Astrocyte (in vitro differentiated cells and primary cell): ENCODE data around the gene LEFTY1. TPM values are rescaled to one million over a fixed set of nuclear protein-coding genes. Genes with fewer than 3 reads are reported as not detected.
A peak's percentile ranks its signal among the peaks of the same experiment; 100 is the strongest.
"Not testable (repeated sequence)": the region's sequence is repeated elsewhere in the genome, so short reads cannot be mapped to it uniquely, and the experiment has no call there.

Experiments
- DNase-seq: peaks from one replicate; pipeline ENCODE4 v3.0.0-alpha.2; 2010; ENCODE audit warnings: low read depth
- FAIRE-seq: peaks from 2 replicates; lab custom pipeline; 2011; peaks lifted over from hg19 to GRCh38; lab: Jason Lieb, UNC
- H2AFZ ChIP-seq: 2 replicates; pipeline ENCODE4 v1.6.0; 2012; ENCODE audit warnings: low read depth, low read length, inconsistent platforms
- H3K27ac ChIP-seq: 2 replicates; pipeline ENCODE4 v1.5.1; 2011; ENCODE audit warnings: low read depth, low read length, inconsistent platforms
- H3K27me3 ChIP-seq: 2 replicates; pipeline ENCODE4 v1.6.0; 2011; ENCODE audit warnings: low read length, inconsistent platforms; ENCODE audit not compliant: insufficient read depth
- H3K36me3 ChIP-seq: 2 replicates; pipeline ENCODE4 v1.5.1; 2011; ENCODE audit warnings: low read length, inconsistent platforms; ENCODE audit not compliant: insufficient read depth
- H3K4me1 ChIP-seq: 2 replicates; pipeline ENCODE4 v1.5.1; 2011; ENCODE audit warnings: low read length, inconsistent platforms; ENCODE audit not compliant: insufficient read depth
- H3K4me2 ChIP-seq: 2 replicates; pipeline ENCODE4 v1.6.0; 2012; ENCODE audit warnings: low read length, inconsistent platforms
- H3K4me3 ChIP-seq: 2 replicates; pipeline ENCODE4 v1.5.1; 2011; ENCODE audit warnings: low read depth, mild to moderate bottlenecking, low read length, inconsistent platforms; ENCODE audit not compliant: insufficient read depth
- H3K79me2 ChIP-seq: 2 replicates; pipeline ENCODE4 v1.6.0; 2012; ENCODE audit warnings: mild to moderate bottlenecking, low read length, inconsistent platforms; ENCODE audit not compliant: insufficient read depth
- H3K9ac ChIP-seq: 2 replicates; pipeline ENCODE4 v1.6.0; 2012; ENCODE audit warnings: mild to moderate bottlenecking, low read length, inconsistent platforms
- H3K9me3 ChIP-seq: 2 replicates; pipeline ENCODE4 v1.5.1; 2012; ENCODE audit warnings: low read depth, mild to moderate bottlenecking, low read length, inconsistent platforms; ENCODE audit not compliant: insufficient read depth
- H4K20me1 ChIP-seq: 2 replicates; pipeline ENCODE4 v1.6.0; 2012; ENCODE audit warnings: low read length, inconsistent platforms; ENCODE audit not compliant: insufficient read depth
- H3K27ac Mint-ChIP-seq: one replicate; pipeline ENCODE4 v1.8.0; 2021; ENCODE audit warnings: mild to moderate bottlenecking, mixed read lengths; ENCODE audit not compliant: unreplicated experiment
- H3K27me3 Mint-ChIP-seq: one replicate; pipeline ENCODE4 v1.8.0; 2021; ENCODE audit warnings: low read depth, mixed read lengths; ENCODE audit not compliant: unreplicated experiment
- H3K36me3 Mint-ChIP-seq: one replicate; pipeline ENCODE4 v1.8.0; 2021; ENCODE audit warnings: low read depth, mixed read lengths; ENCODE audit not compliant: unreplicated experiment
- H3K4me1 Mint-ChIP-seq: one replicate; pipeline ENCODE4 v1.8.0; 2021; ENCODE audit warnings: low read depth, mixed read lengths; ENCODE audit not compliant: unreplicated experiment
- H3K4me3 Mint-ChIP-seq: one replicate; pipeline ENCODE4 v1.8.0; 2021; ENCODE audit warnings: mild to moderate bottlenecking, moderate library complexity, mixed read lengths; ENCODE audit not compliant: unreplicated experiment
- H3K9me3 Mint-ChIP-seq: one replicate; pipeline ENCODE4 v1.8.0; 2021; ENCODE audit warnings: mild to moderate bottlenecking, mixed read lengths; ENCODE audit not compliant: unreplicated experiment
- CTCF ChIP-seq: IDR thresholded peaks from 2 replicates; pipeline ENCODE4 v1.5.1; 2011; ENCODE audit warnings: low read depth, mild to moderate bottlenecking, inconsistent platforms, low read length, moderate library complexity; ENCODE audit not compliant: insufficient read depth
- EZH2 ChIP-seq: IDR thresholded peaks from 2 replicates; pipeline ENCODE4 v1.6.1; 2012; ENCODE audit warnings: mild to moderate bottlenecking, low read length, inconsistent platforms; ENCODE audit not compliant: insufficient read depth
- total RNA-seq: library from RNA; stranded (reverse); gene quantifications from 2 replicates; pipeline ENCODE4 v1.2.1, GENCODE V29; 2021

The LEFTY1 gene
- total RNA-seq, 1 donor from 2014 or later: 4.2 TPM

DNA sequence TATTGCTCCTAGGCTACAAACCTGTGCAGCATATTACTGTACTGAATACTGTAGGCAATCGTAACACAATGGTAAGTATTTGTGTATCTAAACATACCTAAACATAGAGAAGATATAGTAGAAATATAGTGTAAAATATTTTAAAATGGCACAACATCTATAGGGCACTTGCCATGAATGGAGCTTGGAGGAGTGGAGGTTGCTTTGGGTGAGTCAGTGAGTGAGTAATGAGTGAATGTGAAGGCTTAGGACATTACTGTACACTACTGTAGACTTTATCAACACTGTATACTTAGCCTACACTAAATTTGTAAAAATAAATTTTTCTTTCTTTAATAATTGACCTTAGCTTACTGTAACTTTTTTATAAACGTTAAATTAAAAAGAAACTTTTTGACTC lies 44.1 kb upstream of the LEFTY1 start:
- no peak for FAIRE-seq
- H3K9me3 ChIP-seq: no peaks in the 10 kb centered on the region
- no peaks in the 10 kb centered on the region for H3K27me3 ChIP-seq
- TF ChIP-seq CTCF: no peak
- TF ChIP-seq EZH2: no peak
- H3K79me2 ChIP-seq: no peaks in the 10 kb centered on the region
- no peaks in the 10 kb centered on the region for H4K20me1 ChIP-seq
- no peak overlapping the region for H3K4me3 ChIP-seq
- H3K4me3 Mint-ChIP-seq: no peak overlapping the region
- H3K4me1 Mint-ChIP-seq: no peaks in the 10 kb centered on the region
- H3K9ac ChIP-seq: no peak overlapping the region
- no peaks in the 10 kb centered on the region for H3K36me3 ChIP-seq
- no peaks in the 10 kb centered on the region for H3K4me1 ChIP-seq
- H3K36me3 Mint-ChIP-seq: no peaks in the 10 kb centered on the region
- H2AFZ ChIP-seq: no peak overlapping the region
- H3K9me3 Mint-ChIP-seq: no peaks in the 10 kb centered on the region
- DNase-seq: peak; percentile 57
- no peak overlapping the region for H3K4me2 ChIP-seq
- H3K27me3 Mint-ChIP-seq: peaks cover 2% of the 10 kb centered on the region
- H3K27ac Mint-ChIP-seq: no peak overlapping the region
- no peak overlapping the region for H3K27ac ChIP-seq

GRCh38 chr1:225931270-225932136 lies 42.6 kb upstream of the LEFTY1 start:
- Histone ChIP-seq H2AFZ (peak overlapping the region; percentile 39), H3K27me3 (no peaks in the 10 kb centered on the region), H3K79me2 (no peaks in the 10 kb centered on the region), H3K4me1 (no peaks in the 10 kb centered on the region), H3K9ac (no peak overlapping the region), H3K4me3 (no peak overlapping the region), H3K4me2 (no peak overlapping the region), H4K20me1 (no peaks in the 10 kb centered on the region), H3K36me3 (no peaks in the 10 kb centered on the region), H3K27ac (no peak overlapping the region), H3K9me3 (no peaks in the 10 kb centered on the region)
- H3K27me3 Mint-ChIP-seq: no peaks in the 10 kb centered on the region
- FAIRE-seq (no peak), DNase-seq (no peak)
- H3K4me3 Mint-ChIP-seq: no peak overlapping the region
- H3K4me1 Mint-ChIP-seq: no peaks in the 10 kb centered on the region
- H3K36me3 Mint-ChIP-seq: no peaks in the 10 kb centered on the region
- H3K27ac Mint-ChIP-seq: no peak overlapping the region
- no peaks in the 10 kb centered on the region for H3K9me3 Mint-ChIP-seq
- TF ChIP-seq CTCF: no peak
- no peak for TF ChIP-seq EZH2

DNA sequence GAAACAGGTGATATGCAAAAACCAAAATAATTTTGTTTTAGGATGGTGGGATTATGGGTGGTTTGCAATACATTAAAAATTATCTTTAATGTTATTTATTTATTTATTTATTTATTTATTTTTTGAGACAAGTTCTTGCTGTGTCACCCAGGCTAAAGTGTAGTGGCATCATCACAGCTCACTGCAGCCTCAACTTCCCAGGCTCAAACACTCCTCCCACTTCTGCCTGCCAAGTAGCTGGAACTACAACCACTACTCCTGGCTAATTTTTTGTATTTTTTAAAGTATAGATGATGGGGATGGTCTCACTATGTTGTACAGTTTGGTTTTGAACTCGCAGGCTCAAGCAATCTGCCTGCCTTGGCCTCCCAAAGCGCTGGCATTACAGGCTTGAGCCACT lies 41.6 kb upstream of the LEFTY1 start:
- H3K36me3 ChIP-seq: no peaks in the 10 kb centered on the region
- no peaks in the 10 kb centered on the region for H3K27me3 ChIP-seq
- no peaks in the 10 kb centered on the region for H4K20me1 ChIP-seq
- H3K27ac ChIP-seq: no peak overlapping the region
- H3K4me2 ChIP-seq: no peak overlapping the region
- H3K9me3 ChIP-seq: no peaks in the 10 kb centered on the region
- Mint-ChIP-seq H3K36me3 (no peaks in the 10 kb centered on the region), H3K27me3 (no peaks in the 10 kb centered on the region), H3K4me1 (no peaks in the 10 kb centered on the region), H3K9me3 (no peaks in the 10 kb centered on the region), H3K4me3 (no peak overlapping the region), H3K27ac (no peak overlapping the region)
- FAIRE-seq: no peak
- H3K9ac ChIP-seq: no peak overlapping the region
- H3K79me2 ChIP-seq: no peaks in the 10 kb centered on the region
- no peaks in the 10 kb centered on the region for H3K4me1 ChIP-seq
- DNase-seq: no peak
- no peak overlapping the region for H2AFZ ChIP-seq
- no peak overlapping the region for H3K4me3 ChIP-seq
- TF ChIP-seq EZH2 (no peak), CTCF (no peak)

DNA sequence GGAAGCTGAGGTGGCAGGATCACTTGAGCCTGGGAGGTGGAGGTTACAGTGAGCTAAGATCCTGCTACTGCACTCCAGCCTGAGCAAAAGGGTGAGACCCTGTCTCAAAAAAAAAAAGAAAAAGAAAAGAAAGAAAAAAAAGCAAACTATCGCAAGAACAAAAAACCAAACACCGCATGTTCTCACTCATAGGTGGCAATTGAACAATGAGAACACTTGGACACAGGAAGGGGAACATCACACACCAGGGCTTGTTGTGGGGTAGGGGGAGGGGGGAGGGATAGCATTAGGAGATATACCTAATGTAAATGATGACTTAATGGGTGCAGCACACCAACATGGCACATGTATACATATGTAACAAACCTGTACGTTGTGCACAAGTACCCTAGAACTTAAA lies 40.5 kb upstream of the LEFTY1 start:
- H2AFZ ChIP-seq, H3K4me3 Mint-ChIP-seq, H3K4me1 Mint-ChIP-seq, H3K27me3 ChIP-seq, H3K79me2 ChIP-seq, H3K9me3 ChIP-seq, FAIRE-seq, H3K9me3 Mint-ChIP-seq, H3K27ac Mint-ChIP-seq, H3K36me3 ChIP-seq, H3K9ac ChIP-seq, H3K4me1 ChIP-seq, H3K4me2 ChIP-seq, H3K27me3 Mint-ChIP-seq, H3K4me3 ChIP-seq, DNase-seq, H3K36me3 Mint-ChIP-seq, H4K20me1 ChIP-seq, H3K27ac ChIP-seq: not testable (repeated sequence)
